Ishikawa (cell line): ENCODE data around the gene MGP.

Source experiments
- CEBPB ChIP-seq: IDR thresholded peaks from 2 replicates; pipeline ENCODE4 v1.6.1; 2012
- EGR1 ChIP-seq: IDR thresholded peaks from 2 replicates; pipeline ENCODE4 v1.6.1; 2012
- EP300 ChIP-seq: IDR thresholded peaks from 2 replicates; pipeline ENCODE4 v1.6.1; 2012; ENCODE audit warnings: borderline replicate concordance
- NFIC ChIP-seq: IDR thresholded peaks from 2 replicates; pipeline ENCODE4 v1.6.1; 2012
- RAD21 ChIP-seq: IDR thresholded peaks from 2 replicates; pipeline ENCODE4 v1.6.1; 2012; ENCODE audit warnings: low read depth
- TAF1 ChIP-seq: IDR thresholded peaks from 2 replicates; pipeline ENCODE4 v1.6.1; 2012; ENCODE audit warnings: low read depth, mild to moderate bottlenecking
- TEAD4 ChIP-seq: IDR thresholded peaks from 2 replicates; pipeline ENCODE4 v1.6.1; 2012
- ZBTB7A ChIP-seq: IDR thresholded peaks from 2 replicates; pipeline ENCODE4 v1.6.1; 2012; ENCODE audit warnings: low read depth
- TF ChIP-seq, protein P1 (sequence below): IDR thresholded peaks from 2 replicates; pipeline ENCODE4 v1.6.1; 2012

DNA sequence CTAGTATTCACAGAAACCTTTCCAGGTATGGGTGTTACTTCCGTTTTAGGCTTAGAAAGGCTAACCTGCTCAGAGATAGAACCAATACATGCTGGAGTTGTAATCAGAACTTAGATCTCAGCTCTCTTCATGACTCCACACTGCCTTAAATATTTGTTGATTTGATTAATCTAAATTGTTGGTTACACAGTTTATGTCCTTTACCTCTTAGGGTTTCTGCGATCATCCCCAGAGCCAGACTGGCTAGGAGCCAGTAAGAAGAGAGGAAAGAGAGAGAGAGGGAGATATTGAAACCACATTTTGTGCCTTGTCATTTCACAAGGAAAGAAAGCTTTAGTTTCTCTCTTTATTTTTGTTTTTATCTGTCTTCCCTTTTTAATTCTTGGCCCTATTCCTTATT lies 16.8 kb upstream of the MGP start:
- TF ChIP-seq RAD21 (no peak), TAF1 (no peak), TEAD4 (no peak), ZBTB7A (no peak), EP300 (no peak), CEBPB (no peak), NFIC (no peak), EGR1 (no peak)
- TF ChIP-seq, protein P1, sequence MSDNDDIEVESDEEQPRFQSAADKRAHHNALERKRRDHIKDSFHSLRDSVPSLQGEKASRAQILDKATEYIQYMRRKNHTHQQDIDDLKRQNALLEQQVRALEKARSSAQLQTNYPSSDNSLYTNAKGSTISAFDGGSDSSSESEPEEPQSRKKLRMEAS, result no peak
